Vagina (tissue), 2 donors: Measurements from ENCODE around the gene FCN1.

ENCODE experiments used
- CTCF ChIP-seq, 3 experiments: fragments of 450-650 bp in 2 of 3; fragments of 200-600 bp in 1 of 3; sonication (generic) in 1 of 3; IDR thresholded peaks; one replicate each; pipeline ENCODE4 v1.5.1; 2017 to 2019; ENCODE audit warnings: antibody characterized with exemption in 3 of 3, mild to moderate bottlenecking in 2 of 3, moderate library complexity in 2 of 3
- POLR2AphosphoS5 ChIP-seq, 2 donors: sonication (generic); formaldehyde crosslinking; IDR thresholded peaks; one replicate each; pipeline ENCODE4 v1.9.0; 2017; ENCODE audit warnings: antibody characterized with exemption in 2 of 2, mild to moderate bottlenecking in 2 of 2, low read depth in 1 of 2; ENCODE audit not compliant: insufficient read depth in 1 of 2

GRCh38 chr9:134935056-134935640, 17.4 kb upstream of the FCN1 start:
- TF ChIP-seq CTCF (IDR thresholded peaks at IDR 0.05) (no peak), POLR2AphosphoS5 (IDR thresholded peaks at IDR 0.05; ENCODE audit: insufficient read depth in 1 of 2, low read depth in 1 of 2) (no peak)
